Lung (tissue), 12 donors: Measurements from ENCODE around the gene ZFAND3. TPM values are rescaled to one million over a fixed set of nuclear protein-coding genes. Genes with fewer than 3 reads are reported as not detected.
"Not testable (repeated sequence)": the region's sequence is repeated elsewhere in the genome, so short reads cannot be mapped to it uniquely, and the experiment has no call there.

ENCODE experiments used
- ATAC-seq: fragments of 200-7000 bp; cut with Tn5 transposase; one replicate; pipeline ENCODE4 v1.9.1; 2020; ENCODE audit warnings: moderate number of reproducible peaks; ENCODE audit not compliant: insufficient read depth, low FRiP score
- DNase-seq, 3 donors: peaks; one replicate each; pipeline ENCODE4 v3.0.0-alpha.2; 2013 to 2017
- H3K27ac ChIP-seq, 2 donors: one replicate each; pipeline ENCODE4 v1.5.1; 2013; ENCODE audit warnings: mild to moderate bottlenecking in 2 of 2, moderate library complexity in 2 of 2, control low read depth in 1 of 2, inconsistent platforms in 1 of 2, low read depth in 1 of 2, low read length in 1 of 2
- H3K27me3 ChIP-seq, 3 donors: one replicate each; pipeline ENCODE4 v1.5.1; 2013; ENCODE audit warnings: low read length in 2 of 3; ENCODE audit not compliant: control insufficient read depth in 3 of 3, insufficient read depth in 3 of 3
- H3K36me3 ChIP-seq, 4 donors: one replicate each; pipeline ENCODE4 v1.5.1; 2013; ENCODE audit warnings: low read length in 4 of 4, mild to moderate bottlenecking in 1 of 4, moderate library complexity in 1 of 4; ENCODE audit not compliant: control insufficient read depth in 4 of 4, insufficient read depth in 4 of 4
- H3K4me1 ChIP-seq, 5 donors: one replicate each; pipeline ENCODE4 v1.5.1; 2013; ENCODE audit warnings: low read length in 5 of 5, mild to moderate bottlenecking in 2 of 5, moderate library complexity in 1 of 5; ENCODE audit not compliant: control insufficient read depth in 5 of 5, insufficient read depth in 5 of 5
- H3K4me3 ChIP-seq: one replicate; pipeline ENCODE4 v1.5.1; 2013; ENCODE audit warnings: mild to moderate bottlenecking, control low read depth, moderate library complexity
- H3K9ac ChIP-seq, 2 donors: one replicate each; pipeline ENCODE4 v1.5.1; 2013; ENCODE audit warnings: low read length in 2 of 2, control low read depth in 1 of 2; ENCODE audit not compliant: insufficient read depth in 1 of 2
- H3K9me3 ChIP-seq, 4 donors: one replicate each; pipeline ENCODE4 v1.5.1; 2013; ENCODE audit warnings: low read length in 3 of 4, mild to moderate bottlenecking in 1 of 4, moderate library complexity in 1 of 4; ENCODE audit not compliant: control insufficient read depth in 4 of 4, insufficient read depth in 3 of 4
- CTCF ChIP-seq: IDR thresholded peaks from 2 replicates; pipeline ENCODE4 v1.5.1; 2012; ENCODE audit warnings: mild to moderate bottlenecking; ENCODE audit errors: control extremely low read depth, extremely low read depth
- WGBS, 2 donors: extraction: QIAGEN DNeasy Blood & Tissue Kit; methylation state at CpG; one replicate each; pipeline ENCODE4 v1.1.7; 2013; 5-methylcytosine and 5-hydroxymethylcytosine counted together
- polyA plus RNA-seq, 2 donors: library from polyadenylated mRNA; stranded (reverse); fragments of 200-250 nt; gene quantifications; one replicate each; pipeline ENCODE4 v1.2.1, GENCODE V29; 2013
- total RNA-seq, 2 donors: library from RNA; depleted of rRNA in 1 of 2; stranded (reverse); fragments of >200 nt in 1 of 2; gene quantifications; one replicate each; pipeline ENCODE4 v1.2.1, GENCODE V29; 2014 to 2021
- donor health status: control.
- donor health status: control.
- donor health status: Bipolar disorder and iron deficiency.
- donor health status: healthy.
- donor health status: DM: yes; HTN: yes; CAD: no.

Gene ZFAND3
- total and polyA plus RNA-seq, 4 donors, result 27.6 to 63.6 (median 51.3) TPM

DNA sequence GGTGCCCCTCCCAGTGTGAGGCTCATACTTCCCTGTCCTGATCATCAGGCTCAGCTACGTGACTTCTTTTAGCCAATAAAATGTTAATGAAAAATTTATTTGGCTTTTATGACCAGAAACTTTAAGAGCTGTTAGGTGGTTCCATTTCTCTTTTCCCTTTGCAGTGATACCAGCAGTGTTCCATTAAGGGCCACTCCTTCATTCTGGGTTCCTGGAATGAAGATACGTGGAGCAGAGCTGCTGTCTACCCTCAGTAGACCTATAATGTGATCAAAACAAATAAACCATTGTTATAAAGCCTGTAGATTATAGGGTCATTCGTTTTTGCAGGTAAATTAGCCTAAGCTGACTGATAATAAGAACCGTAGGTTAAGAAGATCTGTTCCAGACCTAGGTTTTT is 228.0 kb downstream of the ZFAND3 start:
- Histone ChIP-seq H3K27ac (no peak overlapping the region), H3K9ac (no peak overlapping the region), H3K27me3 (no peaks in the 10 kb centered on the region), H3K4me1 (peaks cover 0 to 3% (median 0%) of the 10 kb centered on the region in 5 donors), H3K4me3 (no peak overlapping the region), H3K36me3 (peaks cover 0 to 2% (median under 1%) of the 10 kb centered on the region in 4 donors), H3K9me3 (no peaks in the 10 kb centered on the region)
- no peak for TF ChIP-seq CTCF
- DNase-seq (no peak), ATAC-seq (no peak)
- WGBS, 2 donors, result 96 to 97% methylated on average over 4 of the region's 4 CpGs

- H3K9me3 ChIP-seq, H3K9ac ChIP-seq, H3K27ac ChIP-seq, H3K4me3 ChIP-seq, H3K4me1 ChIP-seq, DNase-seq, H3K36me3 ChIP-seq, H3K27me3 ChIP-seq, ATAC-seq: not testable (repeated sequence)
- 95 to 97% methylated on average over 9 of the region's 9 CpGs for WGBS, 2 donors
Measured at GRCh38 chr6:38049861-38050397, 230.4 kb downstream of the ZFAND3 start.

GRCh38 chr6:38051819-38052434 is 232.4 kb downstream of the ZFAND3 start:
- Histone ChIP-seq H3K9ac (no peak overlapping the region), H3K4me1 (peaks cover 0 to 10% (median 4%) of the 10 kb centered on the region in 5 donors), H3K27ac (no peak overlapping the region), H3K27me3 (no peaks in the 10 kb centered on the region), H3K4me3 (no peak overlapping the region), H3K9me3 (no peaks in the 10 kb centered on the region), H3K36me3 (peaks cover 0 to 2% (median under 1%) of the 10 kb centered on the region in 4 donors)
- 91 to 92% methylated on average over 1 of the region's 1 CpG for WGBS, 2 donors
- no peak for DNase-seq
- TF ChIP-seq CTCF, result no peak
- no peak for ATAC-seq

DNA sequence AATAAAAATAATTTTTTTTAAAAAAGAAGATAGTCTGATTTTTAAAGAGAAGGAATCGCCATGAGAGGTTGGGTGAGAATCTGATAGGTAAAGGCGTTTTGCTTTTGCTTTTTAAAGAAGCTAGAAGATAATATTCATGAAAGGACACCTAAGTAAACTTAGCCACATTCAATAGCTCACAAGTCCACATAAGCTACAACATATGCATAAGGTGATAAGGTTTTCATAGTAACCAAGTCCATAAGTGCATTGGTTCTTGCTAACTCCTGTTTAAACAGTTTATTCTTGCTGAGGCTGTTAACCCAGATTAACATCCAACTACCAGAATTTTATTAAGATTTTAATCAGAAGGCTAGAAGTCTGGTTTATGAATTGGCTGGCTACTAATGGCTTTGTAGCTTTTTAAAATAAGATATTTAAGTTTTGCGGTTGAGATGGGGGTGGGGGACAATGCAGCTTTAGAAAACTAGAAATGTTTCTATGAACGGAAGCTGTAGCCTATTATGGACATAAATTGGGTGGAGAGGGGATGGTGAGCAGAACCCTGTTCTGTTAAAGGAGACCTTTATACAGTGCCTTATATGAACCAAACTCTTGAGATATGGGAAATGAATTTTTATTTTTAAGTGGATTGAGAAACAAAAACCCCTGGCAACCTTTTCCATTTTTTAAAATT is 235.1 kb downstream of the ZFAND3 start:
- Histone ChIP-seq H3K27ac (no peak overlapping the region), H3K27me3 (no peaks in the 10 kb centered on the region), H3K4me3 (no peak overlapping the region), H3K9me3 (no peaks in the 10 kb centered on the region), H3K4me1 (peaks cover 0 to 16% (median 6%) of the 10 kb centered on the region in 5 donors), H3K9ac (no peak overlapping the region), H3K36me3 (peaks cover 0 to 1% (median 0%) of the 10 kb centered on the region in 4 donors)
- no peak for TF ChIP-seq CTCF
- no peak for DNase-seq
- 92 to 97% methylated on average over 4 of the region's 4 CpGs for WGBS, 2 donors
- no peak for ATAC-seq
